Measurements from ENCODE around the gene FRMD5. TPM values are rescaled to one million over a fixed set of nuclear protein-coding genes. Genes with fewer than 3 reads are reported as not detected.

Gene FRMD5
- total RNA-seq, 1 donor from 2014 or later: 1.2 TPM

GRCh38 chr15:43977072-43977884 lies 217.8 kb downstream of the FRMD5 start:
- Histone ChIP-seq H3K4me1 (no peaks in the 10 kb centered on the region), H3K9me3 (no peaks in the 10 kb centered on the region), H3K36me3 (no peaks in the 10 kb centered on the region), H3K27ac (no peak overlapping the region), H3K4me3 (no peak overlapping the region), H3K27me3 (no peaks in the 10 kb centered on the region)
- intact Hi-C loops (cut with DNase I): no loop called here
- TF ChIP-seq CTCF (IDR thresholded peaks at IDR 0.05): no peak
- DNase-seq (no peak), ATAC-seq (no peak)

GRCh38 chr15:43975770-43976169 lies 219.3 kb downstream of the FRMD5 start:
- H3K9me3 ChIP-seq: no peaks in the 10 kb centered on the region
- H3K36me3 ChIP-seq: no peaks in the 10 kb centered on the region
- H3K4me3 ChIP-seq: no peak overlapping the region
- H3K4me1 ChIP-seq: no peaks in the 10 kb centered on the region
- TF ChIP-seq CTCF (IDR thresholded peaks at IDR 0.05): no peak
- no peaks in the 10 kb centered on the region for H3K27me3 ChIP-seq
- H3K27ac ChIP-seq: no peak overlapping the region
- ATAC-seq (no peak), DNase-seq (no peak)
- intact Hi-C loops (cut with DNase I): no loop called here

- Histone ChIP-seq H3K4me3 (no peak overlapping the region), H3K27ac (no peak overlapping the region), H3K9me3 (no peaks in the 10 kb centered on the region), H3K36me3 (no peaks in the 10 kb centered on the region), H3K27me3 (no peaks in the 10 kb centered on the region), H3K4me1 (no peaks in the 10 kb centered on the region)
- TF ChIP-seq CTCF (IDR thresholded peaks at IDR 0.05): no peak
- DNase-seq: no peak
- intact Hi-C loops (cut with DNase I): no loop called here
- ATAC-seq: no peak
Measured at GRCh38 chr15:43975326-43975725, 219.7 kb downstream of the FRMD5 start.

GRCh38 chr15:43974852-43975251 lies 220.2 kb downstream of the FRMD5 start:
- H3K27ac ChIP-seq: no peak overlapping the region
- H3K9me3 ChIP-seq: no peaks in the 10 kb centered on the region
- ATAC-seq: no peak
- H3K27me3 ChIP-seq: no peaks in the 10 kb centered on the region
- no peaks in the 10 kb centered on the region for H3K4me1 ChIP-seq
- DNase-seq: no peak
- no peak for TF ChIP-seq CTCF (IDR thresholded peaks at IDR 0.05)
- H3K36me3 ChIP-seq: no peaks in the 10 kb centered on the region
- H3K4me3 ChIP-seq: no peak overlapping the region
- intact Hi-C loops (cut with DNase I): no loop called here

DNA sequence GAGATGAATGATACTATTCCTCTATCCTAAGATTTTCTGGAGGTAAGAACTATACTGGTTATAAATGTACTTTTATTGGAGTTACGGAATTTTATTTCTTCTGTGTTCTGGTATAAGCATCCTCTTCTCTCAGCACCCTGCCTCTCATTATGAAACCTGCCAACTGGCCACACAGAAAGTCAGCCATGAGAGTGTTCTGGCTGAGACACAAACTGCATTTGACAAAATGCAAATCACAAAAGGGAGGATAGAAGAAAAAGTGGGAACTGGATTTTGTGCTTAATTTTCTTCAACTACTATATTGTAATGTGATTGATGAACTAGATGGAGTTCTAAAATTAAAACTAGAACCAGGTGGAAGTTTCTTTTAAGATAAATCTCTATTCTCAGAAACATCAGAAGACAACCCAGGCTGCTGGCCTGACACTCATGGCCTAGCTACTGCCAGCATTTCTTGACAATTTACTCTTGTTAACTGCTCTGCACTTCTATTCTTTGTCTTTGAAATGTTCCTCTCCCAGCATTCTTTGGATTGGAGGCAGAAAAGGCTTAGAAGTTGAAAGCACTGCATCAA lies 225.2 kb downstream of the FRMD5 start:
- ATAC-seq: no peak
- DNase-seq: no peak
- intact Hi-C loops (cut with DNase I): no loop called here

More for the DNA sequence above, 225.2 kb downstream of the FRMD5 start:
- no peak overlapping the region for H3K4me3 ChIP-seq
- H3K27me3 ChIP-seq: no peaks in the 10 kb centered on the region
- no peak overlapping the region for H3K27ac ChIP-seq
- no peak for TF ChIP-seq CTCF (IDR thresholded peaks at IDR 0.05)
- H3K4me1 ChIP-seq: no peaks in the 10 kb centered on the region
- no peaks in the 10 kb centered on the region for H3K36me3 ChIP-seq
- H3K9me3 ChIP-seq: no peaks in the 10 kb centered on the region

All from upper lobe of right lung (tissue), 1 donor.